ENCODE data around the gene REV1. TPM values are rescaled to one million over a fixed set of nuclear protein-coding genes. Genes with fewer than 3 reads are reported as not detected.

The REV1 gene
- total and polyA plus RNA-seq, 2 of the 4 experiments (the other 2 are of a cell fraction): 13.4 to 30.1 TPM

GRCh38 chr2:99514357-99514756, 24.5 kb upstream of the REV1 start:
- Histone ChIP-seq H3K36me3 (ENCODE audit: control insufficient read depth, insufficient read depth, low read length) (no peaks in the 10 kb centered on the region), H3K9ac (ENCODE audit: low read depth, low read length) (no peak overlapping the region), H3K56ac (ENCODE audit: extremely low read depth, insufficient read depth, low read length) (no peak overlapping the region), H4K91ac (ENCODE audit: insufficient read depth, low read depth, low read length) (no peak overlapping the region), H3K9me3 (ENCODE audit: control insufficient read depth, insufficient read depth, low read length) (no peaks in the 10 kb centered on the region), H3K79me1 (ENCODE audit: low read depth in 1 of 2, low read length in 2 of 2) (no peaks in the 10 kb centered on the region), H2BK120ac (ENCODE audit: low read depth, low read length) (no peak overlapping the region), H3K4me1 (ENCODE audit: control insufficient read depth, insufficient read depth, low read length) (no peaks in the 10 kb centered on the region), H2AK5ac (ENCODE audit: low read depth, low read length) (no peak overlapping the region), H4K20me1 (ENCODE audit: insufficient read depth, low read length) (no peaks in the 10 kb centered on the region), H2BK15ac (ENCODE audit: low read depth, low read length) (no peak overlapping the region), H3K4ac (ENCODE audit: low read depth, low read length) (no peak overlapping the region), H4K8ac (ENCODE audit: low read depth in 2 of 2, low read length in 2 of 2) (no peak overlapping the region), H2BK20ac (ENCODE audit: low read depth, low read length) (no peak overlapping the region), H3K27ac (ENCODE audit: insufficient read depth, low read length) (no peak overlapping the region), H3K14ac (replicated peaks; ENCODE audit: low read depth, low read length) (no peak overlapping the region), H2BK5ac (ENCODE audit: low read depth, low read length, poor library complexity, severe bottlenecking) (no peak overlapping the region), H2AFZ (replicated peaks; ENCODE audit: low read length, poor library complexity) (no peak overlapping the region), H3K4me3 (ENCODE audit: insufficient read depth, low read depth, low read length) (no peak overlapping the region), H3K4me2 (ENCODE audit: low read depth, low read length) (no peak overlapping the region), H4K5ac (ENCODE audit: low read depth, low read length) (no peak overlapping the region), H3K9me1 (ENCODE audit: insufficient read depth, low read length) (no peaks in the 10 kb centered on the region), H3K23ac (ENCODE audit: low read depth, low read length) (no peak overlapping the region), H2AK9ac (replicated peaks; ENCODE audit: low read depth, low read length, poor library complexity) (no peak overlapping the region), H3K18ac (ENCODE audit: low read depth, low read length) (no peak overlapping the region), H3K27me3 (ENCODE audit: control insufficient read depth, insufficient read depth, low read length) (peaks cover 16% of the 10 kb centered on the region)
- TF ChIP-seq RFX5 (IDR thresholded peaks at IDR 0.05; ENCODE audit: low read depth, low read length) (no peak), CTCF (conservative IDR thresholded peaks at IDR 0.05; ENCODE audit: low read depth, low read length) (no peak), POLR2A (IDR thresholded peaks at IDR 0.05; ENCODE audit: low read depth, low read length) (no peak), MXI1 (IDR thresholded peaks at IDR 0.05; ENCODE audit: borderline replicate concordance, low read depth, low read length) (no peak), SMC3 (IDR thresholded peaks at IDR 0.05; ENCODE audit: low read depth, low read length) (no peak), MAZ (IDR thresholded peaks at IDR 0.05; ENCODE audit: borderline replicate concordance, low read depth, low read length) (no peak), BHLHE40 (IDR thresholded peaks at IDR 0.05; ENCODE audit: low read depth, low read length) (no peak), RCOR1 (IDR thresholded peaks at IDR 0.05; ENCODE audit: insufficient replicate concordance, low read length) (no peak), USF2 (IDR thresholded peaks at IDR 0.05; ENCODE audit: low read depth, low read length) (no peak), CHD1 (IDR thresholded peaks at IDR 0.05; ENCODE audit: low read depth, low read length) (no peak), RAD21 (IDR thresholded peaks at IDR 0.05; ENCODE audit: low read length) (no peak), CEBPB (IDR thresholded peaks at IDR 0.05; ENCODE audit: low read depth, low read length) (no peak), NFE2L2 (IDR thresholded peaks at IDR 0.05; ENCODE audit: low read depth, low read length) (no peak), FOS (IDR thresholded peaks at IDR 0.05; ENCODE audit: low read depth, low read length) (no peak), ELK1 (IDR thresholded peaks at IDR 0.05; ENCODE audit: borderline replicate concordance, low read depth, low read length) (no peak), MAFK (IDR thresholded peaks at IDR 0.05; ENCODE audit: low read depth, low read length) (no peak)
- BruUV-seq (replicated peaks): no TSS peak
- POLR2A ChIA-PET (ENCODE audit: unreplicated experiment): no interaction called here
- in situ Hi-C loops (cut with MboI; ENCODE audit: low sequenced_read_pairs) (loop anchor here (25.0 kb wide), 1 partner anchor 877 kb away; no protein-coding TSS in a partner anchor), intact Hi-C loops (cut with micrococcal nuclease) (no loop called here), dilution Hi-C loops (cut with HindIII; ENCODE audit: low sequenced_read_pairs, unreplicated experiment) (no loop called here)
- ATAC-seq (ENCODE audit: low read depth) (no peak), DNase-seq (no peak)
- no CpG with 5 or more reads among the region's 4 CpGs for WGBS, 2 experiments (ENCODE audit: extremely low coverage in 2 of 2, insufficient read length in 1 of 2)
- CTCF ChIA-PET: no interaction called here
